Measurements from ENCODE around the gene EEF2.

EEF2 gene

GRCh38 chr19:4019578-4019977, 34.3 kb upstream of the EEF2 start:
- TF ChIP-seq GATA2 (IDR thresholded peaks at IDR 0.05; ENCODE audit: low read depth, low read length) (no peak), GATA3 (IDR thresholded peaks at IDR 0.05; ENCODE audit: low read depth, low read length) (no peak)

- no peak for TF ChIP-seq GATA2 (IDR thresholded peaks at IDR 0.05; ENCODE audit: low read depth, low read length)
- no peak for TF ChIP-seq GATA3 (IDR thresholded peaks at IDR 0.05; ENCODE audit: low read depth, low read length)
Observed at GRCh38 chr19:4018775-4019504, 33.7 kb upstream of the EEF2 start.

GRCh38 chr19:4018140-4018613, 32.9 kb upstream of the EEF2 start:
- TF ChIP-seq GATA3 (IDR thresholded peaks at IDR 0.05; ENCODE audit: low read depth, low read length) (no peak), GATA2 (IDR thresholded peaks at IDR 0.05; ENCODE audit: low read depth, low read length) (no peak)

- TF ChIP-seq GATA2 (IDR thresholded peaks at IDR 0.05; ENCODE audit: low read depth, low read length) (no peak), GATA3 (IDR thresholded peaks at IDR 0.05; ENCODE audit: low read depth, low read length) (no peak)
Observed at GRCh38 chr19:4016903-4017638, 31.8 kb upstream of the EEF2 start.

- TF ChIP-seq GATA2 (IDR thresholded peaks at IDR 0.05; ENCODE audit: low read depth, low read length), result no peak
- TF ChIP-seq GATA3 (IDR thresholded peaks at IDR 0.05; ENCODE audit: low read depth, low read length), result no peak
Observed at GRCh38 chr19:4016486-4016885, 31.2 kb upstream of the EEF2 start.

- TF ChIP-seq GATA3 (IDR thresholded peaks at IDR 0.05; ENCODE audit: low read depth, low read length) (no peak), GATA2 (IDR thresholded peaks at IDR 0.05; ENCODE audit: low read depth, low read length) (no peak)
Observed at GRCh38 chr19:4015705-4016402, 30.6 kb upstream of the EEF2 start.

- TF ChIP-seq GATA2 (IDR thresholded peaks at IDR 0.05; ENCODE audit: low read depth, low read length) (no peak), GATA3 (IDR thresholded peaks at IDR 0.05; ENCODE audit: low read depth, low read length) (no peak)
Observed at GRCh38 chr19:4014541-4015491, 29.6 kb upstream of the EEF2 start.

- no peak for TF ChIP-seq GATA2 (IDR thresholded peaks at IDR 0.05; ENCODE audit: low read depth, low read length)
- no peak for TF ChIP-seq GATA3 (IDR thresholded peaks at IDR 0.05; ENCODE audit: low read depth, low read length)
Observed at GRCh38 chr19:4013886-4014540, 28.8 kb upstream of the EEF2 start.

- TF ChIP-seq GATA3 (IDR thresholded peaks at IDR 0.05; ENCODE audit: low read depth, low read length) (no peak), GATA2 (IDR thresholded peaks at IDR 0.05; ENCODE audit: low read depth, low read length) (no peak)
Observed at GRCh38 chr19:4012975-4013634, 27.8 kb upstream of the EEF2 start.

- TF ChIP-seq GATA3 (IDR thresholded peaks at IDR 0.05; ENCODE audit: low read depth, low read length) (no peak), GATA2 (IDR thresholded peaks at IDR 0.05; ENCODE audit: low read depth, low read length) (no peak)
Observed at GRCh38 chr19:4012092-4012974, 27.1 kb upstream of the EEF2 start.

GRCh38 chr19:4010808-4011110, 25.5 kb upstream of the EEF2 start:
- no peak for TF ChIP-seq GATA3 (IDR thresholded peaks at IDR 0.05; ENCODE audit: low read depth, low read length)
- no peak for TF ChIP-seq GATA2 (IDR thresholded peaks at IDR 0.05; ENCODE audit: low read depth, low read length)

Data from SH-SY5Y (cell line).